GM12892 (cell line): Measurements from ENCODE around the gene INPP5K. TPM values are rescaled to one million over a fixed set of nuclear protein-coding genes. Genes with fewer than 3 reads are reported as not detected.
"Not testable (repeated sequence)": the region's sequence is repeated elsewhere in the genome, so short reads cannot be mapped to it uniquely, and the experiment has no call there.

Source experiments
- DNase-seq: peaks from one replicate; pipeline ENCODE4 v3.0.0; 2011; ENCODE audit not compliant: insufficient read length
- FAIRE-seq: peaks from 2 replicates; lab custom pipeline; 2011; peaks lifted over from hg19 to GRCh38; lab: Jason Lieb, UNC
- POLR2A ChIP-seq: IDR thresholded peaks from 2 replicates; pipeline ENCODE4 v1.6.1; 2011; ENCODE audit warnings: low read depth, low read length, control low read depth
- POLR2AphosphoS5 ChIP-seq: IDR thresholded peaks from 2 replicates; pipeline ENCODE4 v1.6.1; 2011; ENCODE audit warnings: low read depth, low read length, control low read depth
- TAF1 ChIP-seq: IDR thresholded peaks from 2 replicates; pipeline ENCODE4 v1.6.1; 2011; ENCODE audit warnings: low read depth, mild to moderate bottlenecking, control low read depth, low read length, borderline replicate concordance
- polyA plus RNA-seq: library from polyadenylated mRNA; unstranded; fragments of >200 nt; gene quantifications from one replicate; pipeline ENCODE4 v1.2.1, GENCODE V29; 2012; ENCODE audit warnings: missing spikeins, inconsistent platforms; ENCODE audit not compliant: missing spikeins

INPP5K gene
- polyA plus RNA-seq, result 10.1 TPM

DNA sequence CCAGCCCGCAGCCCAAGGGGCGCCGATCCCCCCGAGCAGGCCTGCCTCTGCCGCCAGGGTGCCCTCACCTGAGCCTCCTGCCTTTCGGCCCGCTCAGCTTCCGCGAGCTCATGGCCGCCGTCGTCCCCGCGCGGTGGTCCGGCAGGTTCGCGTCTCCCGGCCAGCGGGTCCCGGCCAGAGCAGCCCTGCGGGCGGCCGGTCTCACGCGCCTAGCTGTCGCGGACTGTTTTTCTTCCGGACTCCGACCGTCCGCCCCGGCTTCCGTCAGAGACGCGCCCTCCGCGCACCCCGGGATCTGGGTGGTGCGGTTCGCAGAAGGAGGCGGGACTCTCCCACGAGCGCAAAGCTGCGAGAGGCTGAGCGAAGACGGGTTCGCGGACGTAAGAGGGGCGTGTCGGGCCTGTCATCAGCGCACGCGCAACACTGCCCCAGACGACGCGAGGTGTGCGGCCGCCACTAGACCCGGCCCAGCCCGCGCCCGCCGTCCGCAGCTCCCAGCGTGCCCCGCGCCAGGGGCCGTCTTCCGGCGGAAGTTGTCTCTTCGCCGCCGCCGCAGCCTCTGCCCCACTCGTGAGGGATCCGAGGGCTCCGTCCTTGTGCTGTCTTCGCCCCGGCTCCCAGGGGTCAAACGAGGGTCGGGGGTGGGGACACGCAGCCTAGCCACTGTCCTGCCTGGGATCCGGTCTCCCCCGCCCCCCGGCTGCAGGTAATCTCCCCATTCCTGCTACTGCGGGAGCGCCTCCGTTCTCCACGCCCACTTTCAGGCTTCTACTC lies at the start of gene INPP5K:
Gene INPP5K, minus strand, starts transcription at position 225 of the 774 bp plus-strand sequence. Its CDS starts 113 bp downstream, at position 112.
- FAIRE-seq (peak; percentile 100), DNase-seq (peak; percentile 97)
- TF ChIP-seq TAF1 (0 out of 2 replicates have a peak, but pooled peaks have one; percentile 33), POLR2A (peak; percentile 91), POLR2AphosphoS5 (peak; percentile 83)

DNA sequence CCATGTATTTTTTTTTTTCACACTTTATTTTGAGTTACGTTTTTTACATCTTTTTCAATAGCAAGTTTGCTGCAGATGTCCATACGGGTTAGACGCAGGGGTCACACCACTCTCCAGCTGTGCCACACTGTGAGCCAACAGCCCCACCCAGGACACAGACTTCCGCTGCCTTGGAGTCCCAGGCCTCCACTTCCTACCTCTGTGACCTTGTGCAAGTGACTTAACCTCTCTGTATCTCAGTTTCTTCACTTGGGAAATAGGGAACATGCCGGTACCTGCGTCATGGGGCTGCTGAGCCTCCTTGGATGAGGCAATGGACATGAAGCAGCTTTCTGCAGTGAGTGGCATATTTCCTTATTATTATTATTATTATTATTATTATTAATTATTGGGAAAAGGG lies 49.5 kb upstream of the INPP5K start:
- no peak for TF ChIP-seq TAF1
- TF ChIP-seq POLR2AphosphoS5, result no peak
- TF ChIP-seq POLR2A, result no peak
- FAIRE-seq (no peak), DNase-seq (no peak)

DNA sequence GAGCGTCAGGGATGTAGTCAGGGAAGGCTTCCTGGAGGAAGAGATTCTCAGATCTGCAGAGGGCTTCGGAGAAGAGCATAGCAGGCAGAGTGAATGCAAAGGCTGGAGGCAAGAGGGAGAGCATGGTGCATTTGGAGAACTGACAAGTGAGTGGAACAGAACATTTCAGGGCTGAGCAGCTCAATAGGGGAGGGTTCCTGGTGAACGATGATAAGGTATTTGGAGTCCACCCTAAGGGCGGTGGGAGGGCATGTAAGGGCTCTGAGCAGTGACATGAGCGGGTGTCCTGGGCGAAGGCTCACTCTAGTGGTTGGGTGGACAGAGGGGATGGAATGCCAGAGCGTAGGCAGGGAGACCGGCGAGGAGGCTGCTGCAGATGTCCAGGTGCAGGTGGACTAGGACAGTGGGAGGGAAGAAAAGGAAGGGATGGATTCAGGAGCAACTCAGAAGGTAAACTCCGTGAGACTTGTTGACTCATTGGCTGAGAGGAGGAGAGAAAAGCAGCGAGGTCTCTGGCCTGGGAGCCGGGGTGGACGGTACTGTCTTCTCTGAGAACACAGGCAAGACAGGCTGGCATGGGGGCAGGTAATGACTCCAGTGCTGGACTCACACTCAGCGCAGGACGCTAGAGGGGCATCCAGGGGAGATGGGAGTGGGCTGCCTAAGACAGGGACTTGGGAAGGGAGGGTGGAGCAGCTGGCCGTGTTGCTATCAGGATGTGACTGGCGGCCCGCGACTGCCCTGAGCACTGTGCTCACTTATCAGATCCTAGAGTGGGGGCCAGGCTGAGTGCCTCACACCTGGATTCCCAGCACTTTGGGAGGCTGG lies 47.6 kb upstream of the INPP5K start:
- DNase-seq (no peak), FAIRE-seq (no peak)
- no peak for TF ChIP-seq POLR2AphosphoS5

DNA sequence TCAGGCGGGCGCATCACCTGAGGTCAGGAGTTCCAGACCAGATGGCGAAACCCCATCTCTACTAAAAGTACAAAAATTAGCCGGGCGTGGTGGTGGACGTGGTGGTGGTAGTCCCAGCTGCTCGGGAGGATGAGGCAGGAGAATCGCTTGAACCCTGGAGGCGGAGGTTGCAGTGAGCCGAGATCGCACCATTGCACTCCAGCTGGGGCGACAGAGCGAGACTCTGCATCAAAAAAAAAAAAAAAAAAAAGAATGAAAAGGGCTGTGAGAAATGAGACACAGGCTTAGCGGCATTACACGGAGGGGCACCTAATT lies 47.0 kb upstream of the INPP5K start:
- DNase-seq, FAIRE-seq: not testable (repeated sequence)

DNA sequence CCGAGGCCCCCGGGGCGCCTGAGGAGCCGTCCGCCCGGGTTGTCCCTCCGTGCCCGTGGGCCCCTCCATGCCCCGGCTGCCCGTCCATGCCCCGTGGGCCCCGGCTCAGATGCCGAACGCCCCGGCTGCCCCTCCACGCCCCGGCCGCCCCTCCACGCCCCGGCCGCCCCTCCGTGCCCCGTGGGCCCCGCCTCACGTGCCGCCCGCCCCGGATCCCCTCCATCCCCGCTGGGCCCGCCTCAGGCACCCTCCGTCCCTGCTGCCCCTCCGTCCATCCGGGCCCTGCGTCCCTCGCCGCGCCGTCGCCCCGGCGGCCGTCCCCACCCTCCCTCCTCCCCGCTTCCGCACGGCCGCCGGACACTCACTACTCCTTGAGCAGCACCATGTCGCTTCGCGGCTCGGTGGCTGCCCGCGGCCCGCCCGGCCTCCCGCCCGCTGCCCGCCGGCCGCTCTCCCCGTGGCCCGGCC lies 45.8 kb upstream of the INPP5K start:
- TF ChIP-seq POLR2AphosphoS5 (no peak), TAF1 (no peak), POLR2A (no peak)
- FAIRE-seq, result no peak
- no peak for DNase-seq

DNA sequence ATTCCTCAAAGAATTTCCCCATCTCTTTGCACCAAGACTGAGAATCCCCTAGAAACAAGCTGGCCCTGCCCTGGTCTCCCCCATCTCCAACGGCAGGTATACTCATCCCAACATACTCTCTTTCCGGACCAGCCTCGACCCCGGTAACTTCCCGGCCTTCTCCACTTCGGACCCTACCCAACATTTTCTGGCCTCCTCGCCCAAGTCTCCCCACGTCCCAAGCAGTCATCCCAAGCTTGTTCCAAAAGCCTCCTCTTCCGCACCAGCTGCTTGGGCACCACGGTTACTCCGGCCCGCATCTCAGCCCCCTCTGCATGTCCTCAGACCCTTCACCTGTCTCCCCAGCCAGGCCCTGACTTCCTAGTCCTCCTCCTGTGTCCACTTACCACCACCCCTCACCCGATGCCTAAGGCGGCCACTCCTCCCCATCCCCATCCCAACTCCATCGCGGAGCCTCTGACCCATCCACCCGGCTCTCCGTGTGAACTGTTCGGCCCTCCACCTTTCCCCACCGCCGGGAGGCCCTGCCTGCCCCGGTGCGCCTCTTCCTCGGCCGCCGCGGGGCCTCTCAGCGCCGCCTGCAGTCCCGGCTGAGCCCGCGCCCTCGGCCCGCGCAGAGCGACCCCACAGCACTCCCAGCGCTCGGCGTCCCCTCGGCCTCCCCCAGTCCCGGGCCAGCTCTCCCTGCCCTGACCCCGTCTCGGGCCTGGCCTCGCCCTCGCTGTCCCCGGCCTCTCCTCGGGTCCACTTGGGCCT lies 45.2 kb upstream of the INPP5K start:
- no peak for TF ChIP-seq POLR2AphosphoS5
- TF ChIP-seq TAF1, result no peak
- TF ChIP-seq POLR2A, result no peak
- peak; percentile 53 for FAIRE-seq
- peak; percentile 62 for DNase-seq

DNA sequence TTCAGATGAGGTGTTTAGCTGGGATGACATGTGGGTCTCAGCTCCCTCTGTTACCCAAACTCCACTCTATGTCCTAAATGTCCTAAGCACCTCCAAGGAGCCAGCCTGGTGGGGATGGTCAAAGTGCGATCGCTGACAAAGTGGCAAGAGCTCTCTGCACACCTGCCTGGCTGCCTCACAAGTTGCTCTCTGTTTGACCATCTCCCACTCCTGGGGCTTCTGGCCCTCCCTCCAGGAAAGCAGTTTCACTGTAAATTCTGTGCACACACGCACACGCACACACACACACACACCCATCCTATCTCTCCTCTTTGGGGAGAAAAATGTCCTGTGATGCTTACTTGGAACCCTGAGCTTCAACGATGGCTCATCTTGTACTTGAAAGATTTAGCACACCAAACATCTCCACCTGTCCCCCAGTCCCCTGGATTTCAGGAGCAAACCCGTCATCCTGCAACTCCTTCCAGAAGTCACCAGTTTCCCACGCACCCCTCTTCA lies 44.5 kb upstream of the INPP5K start:
- DNase-seq, result no peak
- TF ChIP-seq POLR2AphosphoS5 (no peak), TAF1 (no peak), POLR2A (no peak)
- peak; percentile 40 for FAIRE-seq

DNA sequence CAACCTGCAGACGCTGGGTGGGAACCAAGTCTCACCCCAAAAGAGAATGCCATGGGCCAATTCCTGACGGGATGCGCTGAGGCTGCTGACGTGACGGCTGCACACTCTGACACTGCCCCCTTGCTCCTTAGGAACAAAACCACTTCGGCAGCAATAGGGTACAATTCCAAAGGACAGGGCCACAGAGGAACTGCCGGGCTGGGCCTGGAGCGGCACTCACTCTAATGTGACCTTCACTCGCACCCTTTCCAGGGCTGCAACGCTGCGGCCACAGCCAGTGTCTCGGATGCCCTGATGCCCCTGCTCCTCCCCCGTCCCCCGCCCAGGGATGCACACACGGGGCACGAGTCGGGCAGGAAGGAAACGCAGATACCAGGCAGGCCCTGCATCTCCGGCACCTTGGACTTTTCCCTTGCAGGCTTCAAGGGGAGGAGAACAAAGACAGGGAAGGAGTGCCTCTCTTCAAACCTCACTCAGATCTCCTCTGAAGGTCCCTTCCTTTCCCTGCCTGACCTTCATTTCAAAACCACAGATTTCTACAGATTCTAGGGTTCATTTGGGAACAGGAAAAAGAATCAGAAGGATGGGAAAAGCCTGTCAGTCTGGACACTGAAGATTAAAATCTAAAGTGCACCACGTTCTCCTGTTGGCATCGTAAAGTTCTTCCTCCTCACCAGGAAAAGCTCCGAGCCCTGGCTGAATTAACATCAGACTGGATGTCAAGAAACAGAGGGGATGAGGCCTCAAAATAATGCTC lies 43.9 kb upstream of the INPP5K start:
- no peak for FAIRE-seq
- no peak for DNase-seq
- TF ChIP-seq POLR2AphosphoS5 (no peak), POLR2A (no peak), TAF1 (no peak)

DNA sequence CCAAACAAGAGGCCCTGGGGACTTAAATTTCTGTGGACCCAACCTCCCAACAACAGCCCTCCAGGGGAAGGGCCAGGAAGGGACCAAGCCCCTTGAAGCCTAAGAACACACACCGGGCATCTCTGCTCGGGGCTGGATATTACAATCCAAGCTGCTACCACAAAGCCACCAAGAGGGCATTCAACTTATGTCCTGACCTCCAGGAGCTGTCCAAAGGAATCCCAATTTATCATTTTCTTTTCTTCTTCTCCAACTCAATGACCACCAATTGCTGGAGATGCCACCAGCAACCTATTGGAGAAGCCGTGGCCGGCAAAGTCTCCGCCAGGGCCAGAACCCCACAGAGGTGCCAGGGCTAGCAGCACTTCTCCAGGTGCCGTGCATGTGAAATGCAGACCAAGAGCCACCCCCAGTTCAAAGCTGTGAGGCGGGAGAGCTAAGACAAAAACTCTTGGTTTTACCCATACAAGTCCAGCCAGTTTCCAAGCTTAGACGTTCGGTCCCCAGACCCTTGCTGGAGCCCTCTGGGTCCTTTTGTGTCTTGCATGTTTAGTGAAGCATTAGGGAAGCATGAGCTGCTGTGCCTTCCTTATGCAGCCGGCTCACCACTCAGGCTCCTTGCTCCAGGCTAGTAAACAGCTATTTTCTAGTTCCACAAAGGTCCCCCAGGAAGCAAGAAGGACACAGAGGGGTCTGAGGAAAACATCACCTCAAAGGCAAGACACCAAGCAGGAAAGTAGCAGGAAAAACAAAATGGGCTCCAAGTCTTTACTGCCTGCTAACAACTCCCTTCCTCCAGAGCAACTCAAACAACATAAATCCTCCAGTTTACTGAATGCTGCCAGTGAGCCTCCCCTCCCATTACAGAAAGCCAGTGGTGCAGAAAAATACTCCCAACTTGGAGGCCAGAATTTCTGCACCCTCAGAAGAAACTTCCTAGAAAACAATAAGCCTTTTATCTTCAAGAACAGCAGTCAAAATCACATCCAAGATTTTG lies 42.9 kb upstream of the INPP5K start:
- no peak for FAIRE-seq
- no peak for TF ChIP-seq TAF1
- TF ChIP-seq POLR2A, result no peak
- no peak for TF ChIP-seq POLR2AphosphoS5
- DNase-seq, result no peak

DNA sequence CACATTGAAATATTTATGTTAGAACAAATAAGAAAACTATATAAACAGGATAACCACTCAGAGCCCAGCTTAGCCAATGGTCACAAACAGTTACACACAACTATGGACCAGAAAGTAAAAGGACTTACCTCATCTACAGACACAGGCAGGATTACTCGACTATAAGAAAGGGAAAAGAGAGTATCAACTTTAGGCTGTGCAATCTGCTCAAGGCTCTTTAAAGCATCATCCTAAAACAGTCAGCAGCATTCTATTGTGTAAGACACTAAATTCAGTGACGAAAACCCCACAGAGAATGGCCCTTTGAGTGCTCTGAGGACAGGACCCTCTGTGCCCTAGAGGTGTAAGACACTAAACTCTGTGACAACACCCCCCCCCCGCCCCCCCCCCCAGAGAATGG lies 42.0 kb upstream of the INPP5K start:
- no peak for TF ChIP-seq TAF1
- TF ChIP-seq POLR2AphosphoS5, result no peak
- no peak for TF ChIP-seq POLR2A
- no peak for FAIRE-seq
- no peak for DNase-seq
